Fibroblast of the aortic adventitia (primary cell): ENCODE data around the gene HES1. TPM values are rescaled to one million over a fixed set of nuclear protein-coding genes. Genes with fewer than 3 reads are reported as not detected.

Experiments
- DNase-seq: peaks from one replicate; pipeline ENCODE4 v3.0.0-alpha.2; 2010; ENCODE audit warnings: low read depth
- H3K4me3 ChIP-seq: 2 replicates; pipeline ENCODE4 v1.5.1; 2011; ENCODE audit warnings: low read depth, mild to moderate bottlenecking, control low read depth, low read length, moderate library complexity
- CTCF ChIP-seq: IDR thresholded peaks from 2 replicates; pipeline ENCODE4 v1.5.1; 2011; ENCODE audit warnings: mild to moderate bottlenecking, low read length, control low read depth, inconsistent platforms; ENCODE audit not compliant: insufficient read depth
- total RNA-seq: library from RNA; depleted of rRNA; stranded (reverse); fragments of >200 nt; gene quantifications from 2 replicates; pipeline ENCODE4 v1.2.3, GENCODE V29; 2012; ENCODE audit warnings: low replicate concordance

Gene HES1
- total RNA-seq, 1 donor, result 0.81 TPM

GRCh38 chr3:194110483-194110882, 25.5 kb upstream of the HES1 start:
- no peak overlapping the region for H3K4me3 ChIP-seq
- no peak for DNase-seq

GRCh38 chr3:194111336-194111735, 24.6 kb upstream of the HES1 start:
- TF ChIP-seq CTCF, result no peak
- no peak overlapping the region for H3K4me3 ChIP-seq
- DNase-seq, result no peak

More at GRCh38 chr3:194110483-194110882, 25.5 kb upstream of the HES1 start:
- TF ChIP-seq CTCF, result no peak

GRCh38 chr3:194112120-194113106, 23.5 kb upstream of the HES1 start:
- no peak overlapping the region for H3K4me3 ChIP-seq
- DNase-seq, result no peak
- no peak for TF ChIP-seq CTCF

GRCh38 chr3:194114123-194114522, 21.8 kb upstream of the HES1 start:
- DNase-seq, result no peak
- TF ChIP-seq CTCF, result no peak
- H3K4me3 ChIP-seq, result no peak overlapping the region

- DNase-seq, result no peak
- no peak for TF ChIP-seq CTCF
- no peak overlapping the region for H3K4me3 ChIP-seq
These were observed 18.7 kb upstream of the HES1 start for GRCh38 chr3:194117104-194117845.

GRCh38 chr3:194118920-194119319, 17.0 kb upstream of the HES1 start:
- DNase-seq, result no peak
- H3K4me3 ChIP-seq, result no peak overlapping the region
- TF ChIP-seq CTCF, result no peak
